ENCODE measurements around the gene PAWR.
"Not testable (repeated sequence)": the region's sequence is repeated elsewhere in the genome, so short reads cannot be mapped to it uniquely, and the experiment has no call there.

Gene PAWR

GRCh38 chr12:79634957-79635471 lies 55.8 kb downstream of the PAWR start:
- TF ChIP-seq ZFX (IDR thresholded peaks at IDR 0.05): no peak
- no peak for TF ChIP-seq CTCF (conservative IDR thresholded peaks at IDR 0.05)
- no peak overlapping the region for H3K27ac ChIP-seq

GRCh38 chr12:79629561-79629960 lies 61.2 kb downstream of the PAWR start:
- TF ChIP-seq ZFX (IDR thresholded peaks at IDR 0.05) (no peak), CTCF (conservative IDR thresholded peaks at IDR 0.05) (no peak)
- no peak overlapping the region for H3K27ac ChIP-seq

- not testable (repeated sequence) for H3K27ac ChIP-seq
Observed at GRCh38 chr12:79626735-79627134, 64.0 kb downstream of the PAWR start.

- no peak for TF ChIP-seq ZFX (IDR thresholded peaks at IDR 0.05)
- TF ChIP-seq CTCF (conservative IDR thresholded peaks at IDR 0.05): no peak
- H3K27ac ChIP-seq: no peak overlapping the region
Observed at GRCh38 chr12:79624378-79624777, 66.4 kb downstream of the PAWR start.

GRCh38 chr12:79619872-79620562 lies 70.7 kb downstream of the PAWR start:
- TF ChIP-seq CTCF (conservative IDR thresholded peaks at IDR 0.05) (no peak), ZFX (IDR thresholded peaks at IDR 0.05) (no peak)
- H3K27ac ChIP-seq: no peak overlapping the region

- TF ChIP-seq ZFX (IDR thresholded peaks at IDR 0.05) (no peak), CTCF (conservative IDR thresholded peaks at IDR 0.05) (no peak)
- H3K27ac ChIP-seq: no peak overlapping the region
Observed at GRCh38 chr12:79618848-79619404, 71.8 kb downstream of the PAWR start.

- H3K27ac ChIP-seq: no peak overlapping the region
- TF ChIP-seq CTCF (conservative IDR thresholded peaks at IDR 0.05): no peak
- TF ChIP-seq ZFX (IDR thresholded peaks at IDR 0.05): no peak
Observed at GRCh38 chr12:79617696-79618095, 73.1 kb downstream of the PAWR start.

All from C4-2B (cell line).